Glutamatergic neuron (in vitro differentiated cells): Measurements from ENCODE around the gene MSMO1. TPM values are rescaled to one million over a fixed set of nuclear protein-coding genes. Genes with fewer than 3 reads are reported as not detected.

Experiments
- DNase-seq: peaks from one replicate; pipeline ENCODE4 v3.0.0; 2022
- H3K27ac Mint-ChIP-seq: one replicate; pipeline ENCODE4 v1.8.0; 2020; ENCODE audit warnings: mild to moderate bottlenecking, mixed read lengths, inconsistent platforms; ENCODE audit not compliant: unreplicated experiment
- H3K27me3 Mint-ChIP-seq: one replicate; pipeline ENCODE4 v1.8.0; 2020; ENCODE audit warnings: mild to moderate bottlenecking, moderate library complexity, mixed read lengths, inconsistent platforms; ENCODE audit not compliant: unreplicated experiment
- H3K36me3 Mint-ChIP-seq: one replicate; pipeline ENCODE4 v1.8.0; 2020; ENCODE audit warnings: mild to moderate bottlenecking, mixed read lengths, inconsistent platforms; ENCODE audit not compliant: unreplicated experiment
- H3K4me1 Mint-ChIP-seq: one replicate; pipeline ENCODE4 v1.8.0; 2020; ENCODE audit warnings: mild to moderate bottlenecking, low read depth, mixed read lengths, inconsistent platforms; ENCODE audit not compliant: unreplicated experiment
- H3K4me3 Mint-ChIP-seq: one replicate; pipeline ENCODE4 v1.8.0; 2020; ENCODE audit warnings: mild to moderate bottlenecking, mixed read lengths, inconsistent platforms; ENCODE audit not compliant: unreplicated experiment
- H3K9me3 Mint-ChIP-seq: one replicate; pipeline ENCODE4 v1.8.0; 2020; ENCODE audit warnings: mild to moderate bottlenecking, moderate library complexity, mixed read lengths, inconsistent platforms; ENCODE audit not compliant: unreplicated experiment
- total RNA-seq: library from RNA; stranded (reverse); fragmentation: NEBNext Ultra II Directional; extraction: Animal tissue kit (Norgen Biotek cat#: 25700); gene quantifications from one replicate; pipeline ENCODE4 v1.2.1, GENCODE V29; 2021; ENCODE audit not compliant: unreplicated experiment
- TF ChIP-seq, protein P1 (sequence below): fragments of 200-600 bp; sonication (generic); IDR thresholded peaks from one replicate; pipeline ENCODE4 v1.5.0; 2021; ENCODE audit not compliant: partially characterized antibody, unreplicated experiment

Gene MSMO1
- total RNA-seq, 1 donor from 2014 or later = 180 TPM

DNA sequence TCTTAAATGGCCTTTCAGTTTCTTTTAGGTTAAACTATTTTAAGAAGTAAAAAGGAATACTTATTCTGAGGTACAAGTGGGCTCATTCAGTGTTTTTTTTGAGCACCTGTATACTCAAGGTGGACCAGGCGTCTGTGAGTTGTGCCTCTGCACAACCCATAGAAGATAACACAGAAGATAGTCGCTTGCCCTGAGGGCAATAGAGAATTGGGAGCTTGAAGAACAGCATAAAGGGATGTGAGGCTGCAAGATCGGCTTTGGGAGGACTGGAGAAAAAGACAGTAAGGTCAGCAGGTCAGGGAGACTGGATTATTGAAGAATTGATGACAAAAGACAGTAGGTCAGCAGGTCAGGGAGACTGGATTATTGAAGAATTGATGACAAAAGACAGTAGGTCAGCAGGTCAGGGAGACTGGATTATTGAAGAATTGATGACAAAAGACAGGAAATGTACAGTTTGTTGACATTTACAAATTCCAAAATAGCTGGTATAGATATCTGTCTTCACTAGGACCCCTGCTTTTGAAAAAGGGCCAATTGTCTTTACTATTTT, 54.4 kb downstream of the MSMO1 start:
- Mint-ChIP-seq H3K27ac (peak overlapping the region; percentile 73), H3K4me3 (peak overlapping the region; percentile 85)

GRCh38 chr4:165382640-165383039, 55.2 kb downstream of the MSMO1 start:
- H3K27ac Mint-ChIP-seq = peak overlapping the region; percentile 73

More for the DNA sequence above, 54.4 kb downstream of the MSMO1 start:
- TF ChIP-seq, protein P1, sequence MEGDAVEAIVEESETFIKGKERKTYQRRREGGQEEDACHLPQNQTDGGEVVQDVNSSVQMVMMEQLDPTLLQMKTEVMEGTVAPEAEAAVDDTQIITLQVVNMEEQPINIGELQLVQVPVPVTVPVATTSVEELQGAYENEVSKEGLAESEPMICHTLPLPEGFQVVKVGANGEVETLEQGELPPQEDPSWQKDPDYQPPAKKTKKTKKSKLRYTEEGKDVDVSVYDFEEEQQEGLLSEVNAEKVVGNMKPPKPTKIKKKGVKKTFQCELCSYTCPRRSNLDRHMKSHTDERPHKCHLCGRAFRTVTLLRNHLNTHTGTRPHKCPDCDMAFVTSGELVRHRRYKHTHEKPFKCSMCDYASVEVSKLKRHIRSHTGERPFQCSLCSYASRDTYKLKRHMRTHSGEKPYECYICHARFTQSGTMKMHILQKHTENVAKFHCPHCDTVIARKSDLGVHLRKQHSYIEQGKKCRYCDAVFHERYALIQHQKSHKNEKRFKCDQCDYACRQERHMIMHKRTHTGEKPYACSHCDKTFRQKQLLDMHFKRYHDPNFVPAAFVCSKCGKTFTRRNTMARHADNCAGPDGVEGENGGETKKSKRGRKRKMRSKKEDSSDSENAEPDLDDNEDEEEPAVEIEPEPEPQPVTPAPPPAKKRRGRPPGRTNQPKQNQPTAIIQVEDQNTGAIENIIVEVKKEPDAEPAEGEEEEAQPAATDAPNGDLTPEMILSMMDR = no peak
- Mint-ChIP-seq H3K4me1 (peaks cover 50% of the 10 kb centered on the region), H3K36me3 (no peaks in the 10 kb centered on the region), H3K27me3 (peaks cover 7% of the 10 kb centered on the region), H3K9me3 (peaks cover 16% of the 10 kb centered on the region)
- DNase-seq = no peak

GRCh38 chr4:165383591-165384073, 56.2 kb downstream of the MSMO1 start:
- H3K4me1 Mint-ChIP-seq = peaks cover 45% of the 10 kb centered on the region
- H3K36me3 Mint-ChIP-seq = no peaks in the 10 kb centered on the region
- peaks cover 9% of the 10 kb centered on the region for H3K9me3 Mint-ChIP-seq
- peak overlapping the region; percentile 96 for H3K27ac Mint-ChIP-seq
- peak overlapping the region; percentile 72 for H3K4me3 Mint-ChIP-seq
- H3K27me3 Mint-ChIP-seq = peaks cover 3% of the 10 kb centered on the region
- DNase-seq = no peak
- TF ChIP-seq, protein P1 = no peak

More at GRCh38 chr4:165382640-165383039, 55.2 kb downstream of the MSMO1 start:
- Mint-ChIP-seq H3K36me3 (no peaks in the 10 kb centered on the region), H3K4me1 (peaks cover 49% of the 10 kb centered on the region), H3K27me3 (peaks cover 7% of the 10 kb centered on the region), H3K4me3 (peak overlapping the region; percentile 85), H3K9me3 (peaks cover 15% of the 10 kb centered on the region)
- DNase-seq = no peak
- TF ChIP-seq, protein P1 = no peak

DNA sequence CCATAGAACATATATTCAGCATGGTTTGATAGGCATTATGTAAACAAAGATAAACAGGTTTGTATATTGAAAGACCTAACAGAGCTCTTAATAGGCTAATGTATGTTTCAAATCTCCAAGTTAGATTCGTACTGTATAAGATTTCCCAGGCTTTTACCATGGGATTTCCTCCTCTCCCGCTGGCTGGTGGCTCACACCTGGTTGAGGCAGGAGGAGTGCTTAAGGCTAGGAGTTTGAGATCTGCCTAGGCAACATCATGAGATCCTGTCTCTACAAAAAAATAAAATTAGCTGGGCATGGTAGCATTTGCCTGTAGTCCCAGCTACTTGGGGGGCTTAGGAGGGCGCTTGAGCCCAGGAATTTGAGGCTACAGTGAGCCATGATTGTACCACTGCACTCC, 56.7 kb downstream of the MSMO1 start:
- no peaks in the 10 kb centered on the region for H3K36me3 Mint-ChIP-seq
- peak overlapping the region; percentile 96 for H3K27ac Mint-ChIP-seq
- TF ChIP-seq, protein P1 = no peak
- H3K27me3 Mint-ChIP-seq = no peaks in the 10 kb centered on the region
- DNase-seq = no peak
- H3K4me3 Mint-ChIP-seq = peak overlapping the region; percentile 64
- peaks cover 9% of the 10 kb centered on the region for H3K9me3 Mint-ChIP-seq
- peaks cover 49% of the 10 kb centered on the region for H3K4me1 Mint-ChIP-seq

- Mint-ChIP-seq H3K27me3 (no peaks in the 10 kb centered on the region), H3K36me3 (no peaks in the 10 kb centered on the region), H3K9me3 (peaks cover 9% of the 10 kb centered on the region), H3K27ac (peak overlapping the region; percentile 96), H3K4me1 (peaks cover 49% of the 10 kb centered on the region), H3K4me3 (peak overlapping the region; percentile 64)
- no peak for DNase-seq
- TF ChIP-seq, protein P1 = peak; percentile 64
Observed at GRCh38 chr4:165384598-165384997, 57.1 kb downstream of the MSMO1 start.
